Esophagus (tissue), 2 donors: ENCODE data around the gene COX4I1. TPM values are rescaled to one million over a fixed set of nuclear protein-coding genes. Genes with fewer than 3 reads are reported as not detected.

Experiments
- H3K27ac ChIP-seq, 2 donors: one replicate each; pipeline ENCODE4 v1.5.1; 2013; ENCODE audit warnings: low read depth in 2 of 2, mild to moderate bottlenecking in 2 of 2, inconsistent platforms in 1 of 2, low read length in 1 of 2, moderate library complexity in 1 of 2
- H3K27me3 ChIP-seq, 2 donors: one replicate each; pipeline ENCODE4 v1.6.1; 2013; ENCODE audit warnings: low read length in 2 of 2, control low read depth in 1 of 2, mild to moderate bottlenecking in 1 of 2; ENCODE audit not compliant: insufficient read depth in 2 of 2, control insufficient read depth in 1 of 2
- H3K36me3 ChIP-seq, 2 donors: one replicate each; pipeline ENCODE4 v1.6.1; 2013; ENCODE audit warnings: low read length in 1 of 2; ENCODE audit not compliant: control insufficient read depth in 2 of 2, insufficient read depth in 2 of 2
- H3K4me1 ChIP-seq, 2 donors: one replicate each; pipeline ENCODE4 v1.6.1; 2013; ENCODE audit warnings: low read length in 1 of 2; ENCODE audit not compliant: control insufficient read depth in 2 of 2, insufficient read depth in 2 of 2
- H3K4me3 ChIP-seq, 2 donors: one replicate each; pipeline ENCODE4 v1.5.1; 2013; ENCODE audit warnings: low read length in 2 of 2, mild to moderate bottlenecking in 2 of 2, low read depth in 1 of 2, moderate library complexity in 1 of 2
- H3K9me3 ChIP-seq, 2 donors: one replicate each; pipeline ENCODE4 v1.6.1; 2013; ENCODE audit warnings: mild to moderate bottlenecking in 2 of 2, low read depth in 1 of 2, low read length in 1 of 2, moderate library complexity in 1 of 2; ENCODE audit not compliant: control insufficient read depth in 2 of 2, insufficient read depth in 1 of 2
- WGBS, 2 donors: extraction: QIAGEN DNeasy Blood & Tissue Kit; methylation state at CpG; one replicate each; pipeline ENCODE4 v1.1.7; 2013; 5-methylcytosine and 5-hydroxymethylcytosine counted together
- polyA plus RNA-seq, 2 donors: library from polyadenylated mRNA; stranded (reverse); fragments of 200-250 nt; gene quantifications; one replicate each; pipeline ENCODE4 v1.2.3, GENCODE V29; 2013
- donor health status: healthy with polysubstance abuse.
- donor health status: Bipolar disorder and iron deficiency.

Gene COX4I1
- polyA plus RNA-seq, 2 donors: 884 to 1,078 TPM

GRCh38 chr16:85819245-85819644 lies 19.8 kb downstream of the COX4I1 start:
- no peaks in the 10 kb centered on the region for H3K9me3 ChIP-seq
- H3K4me1 ChIP-seq: no peaks in the 10 kb centered on the region
- H3K27me3 ChIP-seq: no peaks in the 10 kb centered on the region
- H3K27ac ChIP-seq: no peak overlapping the region
- no peaks in the 10 kb centered on the region for H3K36me3 ChIP-seq
- H3K4me3 ChIP-seq: no peak overlapping the region
- WGBS, 2 donors: 1 to 3% methylated on average over 10 of the region's 10 CpGs

- 37 to 62% methylated on average over 6 of the region's 6 CpGs for WGBS, 2 donors
- H3K27me3 ChIP-seq: no peaks in the 10 kb centered on the region
- no peak overlapping the region for H3K4me3 ChIP-seq
- H3K27ac ChIP-seq: no peak overlapping the region
- no peaks in the 10 kb centered on the region for H3K36me3 ChIP-seq
- no peaks in the 10 kb centered on the region for H3K4me1 ChIP-seq
- no peaks in the 10 kb centered on the region for H3K9me3 ChIP-seq
These were observed 20.3 kb downstream of the COX4I1 start for GRCh38 chr16:85819771-85820170.

- Histone ChIP-seq H3K4me3 (no peak overlapping the region), H3K4me1 (no peaks in the 10 kb centered on the region), H3K27ac (no peak overlapping the region), H3K27me3 (no peaks in the 10 kb centered on the region), H3K36me3 (no peaks in the 10 kb centered on the region), H3K9me3 (no peaks in the 10 kb centered on the region)
- 61% methylated on average over 22 of the region's 22 CpGs for WGBS, 2 donors
These were observed 21.3 kb downstream of the COX4I1 start for GRCh38 chr16:85820604-85821372.

- Histone ChIP-seq H3K4me3 (no peak overlapping the region), H3K36me3 (no peaks in the 10 kb centered on the region), H3K4me1 (no peaks in the 10 kb centered on the region), H3K27me3 (no peaks in the 10 kb centered on the region), H3K27ac (no peak overlapping the region), H3K9me3 (no peaks in the 10 kb centered on the region)
- 11 to 13% methylated on average over 27 of the region's 27 CpGs for WGBS, 2 donors
These were observed 22.1 kb downstream of the COX4I1 start for GRCh38 chr16:85821390-85822135.

GRCh38 chr16:85822145-85822544 lies 22.6 kb downstream of the COX4I1 start:
- H3K27ac ChIP-seq: no peak overlapping the region
- H3K4me3 ChIP-seq: no peak overlapping the region
- no peaks in the 10 kb centered on the region for H3K36me3 ChIP-seq
- WGBS, 2 donors: 82 to 89% methylated on average over 12 of the region's 12 CpGs
- no peaks in the 10 kb centered on the region for H3K4me1 ChIP-seq
- H3K9me3 ChIP-seq: no peaks in the 10 kb centered on the region
- H3K27me3 ChIP-seq: no peaks in the 10 kb centered on the region

- WGBS, 2 donors: 98% methylated on average over 1 of the region's 1 CpG
- Histone ChIP-seq H3K36me3 (no peaks in the 10 kb centered on the region), H3K9me3 (no peaks in the 10 kb centered on the region), H3K4me3 (no peak overlapping the region), H3K4me1 (no peaks in the 10 kb centered on the region), H3K27ac (no peak overlapping the region), H3K27me3 (no peaks in the 10 kb centered on the region)
These were observed 23.9 kb downstream of the COX4I1 start for GRCh38 chr16:85823328-85823920.

GRCh38 chr16:85824161-85825135 lies 25.0 kb downstream of the COX4I1 start:
- H3K4me3 ChIP-seq: no peak overlapping the region
- no peaks in the 10 kb centered on the region for H3K36me3 ChIP-seq
- H3K27me3 ChIP-seq: no peaks in the 10 kb centered on the region
- 75 to 83% methylated on average over 20 of the region's 20 CpGs for WGBS, 2 donors
- H3K27ac ChIP-seq: no peak overlapping the region
- no peaks in the 10 kb centered on the region for H3K4me1 ChIP-seq
- no peaks in the 10 kb centered on the region for H3K9me3 ChIP-seq

GRCh38 chr16:85825326-85825725 lies 25.8 kb downstream of the COX4I1 start:
- Histone ChIP-seq H3K4me3 (no peak overlapping the region), H3K27me3 (no peaks in the 10 kb centered on the region), H3K9me3 (no peaks in the 10 kb centered on the region), H3K4me1 (no peaks in the 10 kb centered on the region), H3K36me3 (no peaks in the 10 kb centered on the region), H3K27ac (no peak overlapping the region)
- WGBS, 2 donors: 52 to 56% methylated on average over 9 of the region's 9 CpGs

- Histone ChIP-seq H3K9me3 (no peaks in the 10 kb centered on the region), H3K27me3 (no peaks in the 10 kb centered on the region), H3K36me3 (no peaks in the 10 kb centered on the region), H3K4me3 (no peak overlapping the region), H3K27ac (no peak overlapping the region), H3K4me1 (no peaks in the 10 kb centered on the region)
- 82 to 85% methylated on average over 16 of the region's 16 CpGs for WGBS, 2 donors
These were observed 27.3 kb downstream of the COX4I1 start for GRCh38 chr16:85826686-85827247.
